Measurements from ENCODE around the gene ALKBH7. TPM values are rescaled to one million over a fixed set of nuclear protein-coding genes. Genes with fewer than 3 reads are reported as not detected.
A peak's percentile ranks its signal among the peaks of the same experiment; 100 is the strongest.

ALKBH7 gene
- total RNA-seq, 1 donor from 2014 or later, result 58.4 TPM

GRCh38 chr19:6423499-6424194, 51.1 kb downstream of the ALKBH7 start:
- H3K27ac ChIP-seq (ENCODE audit: low read depth, low read length), result peak overlapping the region; percentile 51
- Mint-ChIP-seq H3K4me1 (ENCODE audit: low read depth, unreplicated experiment) (peaks cover 10% of the 10 kb centered on the region), H3K27me3 (ENCODE audit: low read depth, unreplicated experiment) (no peaks in the 10 kb centered on the region), H3K4me3 (ENCODE audit: unreplicated experiment) (peak overlapping the region; percentile 95), H3K36me3 (ENCODE audit: low read depth, unreplicated experiment) (peaks cover 6% of the 10 kb centered on the region), H3K9me3 (ENCODE audit: unreplicated experiment) (peaks cover 3% of the 10 kb centered on the region), H3K27ac (ENCODE audit: unreplicated experiment) (peak overlapping the region; percentile 90)
- TF ChIP-seq CTCF (IDR thresholded peaks at IDR 0.05; ENCODE audit: insufficient read depth, low read depth, low read length) (no peak), EZH2 (IDR thresholded peaks at IDR 0.05; ENCODE audit: insufficient read depth, low read length) (no peak)
- H3K4me1 ChIP-seq (ENCODE audit: insufficient read depth, low read length), result peaks cover 11% of the 10 kb centered on the region
- H3K36me3 ChIP-seq (ENCODE audit: insufficient read depth, low read length), result peaks cover 26% of the 10 kb centered on the region
- peak overlapping the region; percentile 99 for H3K4me2 ChIP-seq (ENCODE audit: low read length)
- H3K27me3 ChIP-seq (ENCODE audit: insufficient read depth, low read length), result no peaks in the 10 kb centered on the region
- FAIRE-seq, result no peak
- DNase-seq (ENCODE audit: low read depth), result peak; percentile 25
- H3K9me3 ChIP-seq (ENCODE audit: insufficient read depth, low read depth, low read length), result peaks cover 4% of the 10 kb centered on the region
- peak overlapping the region; percentile 97 for H3K9ac ChIP-seq (ENCODE audit: low read length)
- H3K4me3 ChIP-seq (ENCODE audit: insufficient read depth, low read depth, low read length), result peak overlapping the region; percentile 94
- H3K79me2 ChIP-seq (ENCODE audit: insufficient read depth, low read length), result peaks cover 55% of the 10 kb centered on the region
- peaks cover 55% of the 10 kb centered on the region for H4K20me1 ChIP-seq (ENCODE audit: insufficient read depth, low read length)
- H2AFZ ChIP-seq (ENCODE audit: low read depth, low read length), result peak overlapping the region; percentile 6

GRCh38 chr19:6424195-6424938, 51.8 kb downstream of the ALKBH7 start, which contains the start of gene KHSRP:
KHSRP (minus strand) TSS chr19:6424811; CDS start chr19:6424701, 110 bp downstream.
- Histone ChIP-seq H3K4me2 (ENCODE audit: low read length) (peak within 1 kb of the TSS; percentile 99), H3K4me3 (ENCODE audit: insufficient read depth, low read depth, low read length) (peak within 1 kb of the TSS; percentile 94), H2AFZ (ENCODE audit: low read depth, low read length) (peak within 1 kb of the TSS; percentile 75), H3K27ac (ENCODE audit: low read depth, low read length) (peak within 1 kb of the TSS; percentile 51), H3K79me2 (ENCODE audit: insufficient read depth, low read length) (peaks cover 48% of the 10 kb centered on the region), H4K20me1 (ENCODE audit: insufficient read depth, low read length) (peaks cover 47% of the 10 kb centered on the region), H3K9ac (ENCODE audit: low read length) (peak within 1 kb of the TSS; percentile 97), H3K36me3 (ENCODE audit: insufficient read depth, low read length) (peaks cover 22% of the 10 kb centered on the region), H3K9me3 (ENCODE audit: insufficient read depth, low read depth, low read length) (peaks cover 4% of the 10 kb centered on the region), H3K4me1 (ENCODE audit: insufficient read depth, low read length) (peaks cover 11% of the 10 kb centered on the region), H3K27me3 (ENCODE audit: insufficient read depth, low read length) (no peaks in the 10 kb centered on the region)
- FAIRE-seq, result no peak
- TF ChIP-seq CTCF (IDR thresholded peaks at IDR 0.05; ENCODE audit: insufficient read depth, low read depth, low read length), result no peak
- no peak for DNase-seq (ENCODE audit: low read depth)
- H3K4me1 Mint-ChIP-seq (ENCODE audit: low read depth, unreplicated experiment), result peaks cover 10% of the 10 kb centered on the region
- no peaks in the 10 kb centered on the region for H3K27me3 Mint-ChIP-seq (ENCODE audit: low read depth, unreplicated experiment)
- H3K27ac Mint-ChIP-seq (ENCODE audit: unreplicated experiment), result peak within 1 kb of the TSS; percentile 90
- H3K36me3 Mint-ChIP-seq (ENCODE audit: low read depth, unreplicated experiment), result peaks cover 6% of the 10 kb centered on the region
- H3K9me3 Mint-ChIP-seq (ENCODE audit: unreplicated experiment), result peaks cover 3% of the 10 kb centered on the region
- H3K4me3 Mint-ChIP-seq (ENCODE audit: unreplicated experiment), result peak within 1 kb of the TSS; percentile 95

Small RNA genes lying within 50 kb of the gene (microRNA-seq; reads per million reads assigned to microRNA genes)
- gene MIR3940 (35.9 reads per million, percentile 54 among the genes with 10 or more reads in this experiment), gene MIR6790 (not detected), gene MIR6885 (6.6 reads per million, percentile 27 among the genes with 10 or more reads in this experiment)

Other genes starting within 250 kb of the ALKBH7 start
- gene ACSBG2, start 237.1 kb upstream of the ALKBH7 start, total RNA-seq, result not detected in 2 replicates
- gene MLLT1, start 92.8 kb upstream of the ALKBH7 start, total RNA-seq, result 41.6 and 46.0 TPM in 2 replicates
- not detected in 2 replicates for gene ACER1, start 39.2 kb upstream of the ALKBH7 start, total RNA-seq
- gene CLPP, start 11.3 kb upstream of the ALKBH7 start, total RNA-seq, result 90.5 and 93.8 TPM in 2 replicates
- gene PSPN, start 3.1 kb downstream of the ALKBH7 start, total RNA-seq, result 2.8 and 3.0 TPM in 2 replicates
- 92.3 and 95.4 TPM in 2 replicates for gene GTF2F1, start 20.4 kb downstream of the ALKBH7 start, total RNA-seq
- 273 and 297 TPM in 2 replicates for gene KHSRP, start 52.0 kb downstream of the ALKBH7 start, total RNA-seq
- gene SLC25A41, start 61.0 kb downstream of the ALKBH7 start, total RNA-seq, result 0.55 and 0.75 TPM in 2 replicates
- gene SLC25A23, start 87.0 kb downstream of the ALKBH7 start, total RNA-seq, result 37.5 and 41.8 TPM in 2 replicates
- gene CRB3, start 91.5 kb downstream of the ALKBH7 start, total RNA-seq, result 1.2 and 1.6 TPM in 2 replicates
- gene DENND1C, start 109.0 kb downstream of the ALKBH7 start, total RNA-seq, result 0.19 TPM in 1 of 2 replicates, not detected in the other
- 0.75 and 1.7 TPM in 2 replicates for gene TUBB4A, start 129.5 kb downstream of the ALKBH7 start, total RNA-seq
- gene TNFSF9, start 158.2 kb downstream of the ALKBH7 start, total RNA-seq, result 2.3 and 2.4 TPM in 2 replicates
- gene CD70, start 218.4 kb downstream of the ALKBH7 start, total RNA-seq, result 0.34 and 0.48 TPM in 2 replicates

Data from astrocyte (in vitro differentiated cells and primary cell).